ENCODE data around the gene ZDHHC14.

GRCh38 chr6:157403686-157404051, 22.7 kb downstream of the ZDHHC14 start:
- no peak for TF ChIP-seq CTCF (IDR thresholded peaks at IDR 0.05)
- TF ChIP-seq POLR2A (IDR thresholded peaks at IDR 0.05), result no peak

All from vagina (tissue), 2 donors.